Measurements from ENCODE around the gene IL1B. TPM values are rescaled to one million over a fixed set of nuclear protein-coding genes. Genes with fewer than 3 reads are reported as not detected.

Gene IL1B
- total RNA-seq, 2 experiments from 2014 or later, result 0.48 TPM; not detected in 1

DNA sequence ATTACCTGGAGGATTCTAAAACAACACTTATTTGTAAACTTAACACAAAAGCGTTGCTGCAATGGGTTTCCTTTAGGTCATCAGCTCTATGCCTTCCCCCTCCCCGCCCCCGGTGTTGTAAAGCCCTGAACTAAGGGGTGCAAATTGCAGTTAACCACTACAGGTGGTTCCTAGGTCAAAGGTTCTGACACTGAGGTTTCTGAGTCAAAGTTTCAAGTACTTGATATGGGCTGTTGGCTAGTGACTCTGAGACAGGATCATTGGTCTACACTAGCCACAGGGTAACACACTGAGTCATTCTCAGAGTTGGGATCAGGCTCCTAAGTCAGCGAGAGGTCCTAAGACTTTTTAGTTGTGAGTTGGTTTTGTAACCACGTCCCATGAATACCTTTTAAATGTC lies 15.4 kb downstream of the IL1B start:
- Mint-ChIP-seq H3K36me3 (ENCODE audit: low read depth) (peaks cover 7% of the 10 kb centered on the region), H3K27ac (peak overlapping the region; percentile 69), H3K4me3 (no peak overlapping the region), H3K4me1 (peaks cover 42% of the 10 kb centered on the region), H3K9me3 (no peaks in the 10 kb centered on the region), H3K27me3 (no peaks in the 10 kb centered on the region)
- ChIA-PET POLR2A (interaction anchor here (1.3 to 1.7 kb wide), 2 partner anchors 58 to 72 kb away, joined by 4 read pairs; no protein-coding TSS in a partner anchor), CTCF (interaction anchor here (0.7 to 1.5 kb wide), 2 partner anchors 64 to 70 kb away, joined by 3 to 6 read pairs; no protein-coding TSS in a partner anchor)
- peak; percentile 69 for DNase-seq

DNA sequence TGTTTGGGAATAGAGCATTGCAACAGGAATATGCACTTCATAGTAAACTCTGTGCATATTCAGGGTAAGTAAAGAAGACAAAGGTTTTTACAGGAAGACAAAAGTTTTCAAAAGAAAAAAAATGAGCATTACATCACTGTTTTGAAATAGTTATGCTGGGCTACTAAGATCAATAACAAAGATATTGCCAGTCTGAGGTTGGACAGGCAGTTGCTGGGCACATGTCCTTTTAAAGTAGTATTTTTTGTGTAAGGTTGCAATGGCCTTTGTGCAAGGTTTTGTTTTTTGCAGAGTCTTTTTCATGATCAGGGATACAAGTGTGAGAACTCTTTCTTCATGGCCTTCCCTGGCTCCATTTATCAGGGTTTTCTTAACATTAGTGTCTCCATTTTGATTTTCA lies 16.2 kb downstream of the IL1B start:
- CTCF ChIA-PET, result interaction anchor here (0.7 kb wide), 2 partner anchors 70 to 136 kb away, joined by 3 read pairs; no protein-coding TSS in a partner anchor
- H3K4me3 Mint-ChIP-seq, result no peak overlapping the region
- peaks cover 42% of the 10 kb centered on the region for H3K4me1 Mint-ChIP-seq
- no peaks in the 10 kb centered on the region for H3K9me3 Mint-ChIP-seq
- POLR2A ChIA-PET, result no interaction called here
- DNase-seq, result no peak
- H3K27ac Mint-ChIP-seq, result peak overlapping the region; percentile 48
- no peaks in the 10 kb centered on the region for H3K27me3 Mint-ChIP-seq
- H3K36me3 Mint-ChIP-seq (ENCODE audit: low read depth), result peaks cover 3% of the 10 kb centered on the region

DNA sequence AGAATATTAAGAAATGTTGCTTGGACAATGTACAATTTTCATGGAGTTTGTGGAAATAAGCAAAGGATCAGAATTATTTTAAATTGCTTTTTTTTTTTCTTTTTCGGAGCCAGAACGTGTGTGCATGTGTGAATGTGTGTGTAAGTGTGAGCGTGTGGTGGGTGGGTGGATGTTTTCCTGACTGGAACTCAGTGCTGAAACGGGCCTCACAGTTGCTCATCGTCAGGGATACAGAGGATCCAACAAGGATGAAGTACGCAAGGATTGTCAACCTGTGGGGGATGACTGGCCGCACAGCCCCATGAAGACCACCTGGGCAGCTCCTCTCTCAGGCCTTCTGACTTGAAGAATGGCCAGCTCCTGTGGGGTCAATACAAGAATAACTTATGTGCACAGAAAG lies 17.5 kb downstream of the IL1B start:
- no peak for DNase-seq
- Mint-ChIP-seq H3K9me3 (no peaks in the 10 kb centered on the region), H3K4me3 (no peak overlapping the region), H3K4me1 (peaks cover 32% of the 10 kb centered on the region), H3K36me3 (ENCODE audit: low read depth) (peaks cover 3% of the 10 kb centered on the region), H3K27me3 (no peaks in the 10 kb centered on the region), H3K27ac (no peak overlapping the region)
- ChIA-PET POLR2A (interaction anchor here (1.1 kb wide), 1 partner anchor 18 kb away, joined by 3 read pairs; no protein-coding TSS in a partner anchor), CTCF (interaction anchor here (1.1 kb wide), 1 partner anchor 123 kb away, joined by 3 read pairs; no protein-coding TSS in a partner anchor)

DNA sequence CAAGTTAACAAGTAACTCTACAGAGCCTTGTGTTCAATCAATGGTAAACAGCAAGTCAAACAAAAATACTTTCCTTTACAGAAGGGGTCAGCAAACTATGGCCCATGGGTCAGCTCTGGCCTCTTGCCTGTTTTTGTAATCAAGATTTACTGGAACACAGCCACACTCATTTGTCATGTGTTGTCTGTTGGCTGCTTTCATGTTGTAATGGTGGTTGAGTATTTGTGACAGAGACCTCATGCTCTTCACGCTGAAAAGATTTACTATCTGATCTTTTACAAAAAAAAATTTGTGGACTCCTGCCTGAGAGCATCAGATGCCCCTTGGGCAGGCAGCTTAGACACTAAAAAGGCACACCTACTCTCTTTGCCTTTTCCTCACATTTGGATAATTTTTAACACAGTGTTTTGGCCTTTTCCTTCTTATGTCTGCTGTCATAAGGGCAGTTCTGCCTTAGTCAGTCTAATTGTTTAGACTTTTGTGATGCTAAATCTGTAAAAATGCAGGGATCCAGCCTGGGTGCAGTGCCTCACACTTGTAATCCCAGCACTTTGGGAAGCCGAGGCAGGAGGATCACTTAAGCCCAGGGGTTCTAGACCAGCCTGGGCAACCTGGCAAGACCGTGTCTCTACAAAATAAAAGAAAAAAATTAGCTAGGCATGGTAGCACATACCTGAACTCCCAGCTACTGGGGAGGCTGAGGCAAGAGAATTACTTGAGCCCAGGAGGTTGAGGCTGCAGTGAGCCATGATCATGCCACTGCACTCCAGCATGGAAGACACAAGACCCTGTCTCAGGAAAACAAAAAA lies 18.3 kb downstream of the IL1B start:
- DNase-seq, result no peak
- Mint-ChIP-seq H3K27me3 (no peaks in the 10 kb centered on the region), H3K27ac (no peak overlapping the region), H3K4me3 (no peak overlapping the region), H3K4me1 (peaks cover 28% of the 10 kb centered on the region), H3K9me3 (no peaks in the 10 kb centered on the region), H3K36me3 (ENCODE audit: low read depth) (peaks cover 2% of the 10 kb centered on the region)
- ChIA-PET CTCF (interaction anchor here (1.1 kb wide), 1 partner anchor 123 kb away, joined by 3 read pairs; no protein-coding TSS in a partner anchor), POLR2A (interaction anchor here (1.1 kb wide), 1 partner anchor 17 kb away, joined by 3 read pairs; no protein-coding TSS in a partner anchor)

DNA sequence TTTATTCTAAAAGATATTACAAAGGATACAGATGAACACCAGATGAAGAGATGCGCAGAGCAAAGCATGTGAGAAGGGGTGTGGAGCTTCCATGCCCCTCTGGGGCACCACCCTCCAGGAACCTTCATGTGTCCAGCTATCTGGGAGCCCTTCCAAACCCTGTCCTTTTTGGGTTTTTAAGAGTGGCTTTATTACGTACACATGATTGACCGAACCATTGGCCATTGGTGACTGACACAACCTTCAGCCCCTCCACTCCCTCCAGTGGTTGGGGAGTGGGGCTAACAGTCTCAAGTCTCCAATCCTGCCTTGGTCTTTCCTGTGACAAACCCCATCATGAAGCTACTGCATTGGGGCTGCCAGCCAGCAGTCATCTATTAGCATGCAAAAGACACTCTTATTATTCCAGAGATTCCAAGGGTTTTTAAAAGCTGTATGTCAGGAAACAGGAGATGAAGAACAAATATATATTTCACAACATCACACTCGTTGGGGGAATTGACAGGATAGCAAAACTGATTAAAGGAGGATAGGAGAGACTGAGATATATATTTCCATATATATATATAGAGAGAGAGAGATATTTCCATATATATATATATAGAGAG lies 19.4 kb downstream of the IL1B start:
- ChIA-PET CTCF (no interaction called here), POLR2A (no interaction called here)
- no peak for DNase-seq
- H3K9me3 Mint-ChIP-seq, result no peaks in the 10 kb centered on the region
- H3K4me3 Mint-ChIP-seq, result no peak overlapping the region
- no peaks in the 10 kb centered on the region for H3K36me3 Mint-ChIP-seq (ENCODE audit: low read depth)
- no peaks in the 10 kb centered on the region for H3K27me3 Mint-ChIP-seq
- peaks cover 28% of the 10 kb centered on the region for H3K4me1 Mint-ChIP-seq
- H3K27ac Mint-ChIP-seq, result no peak overlapping the region

DNA sequence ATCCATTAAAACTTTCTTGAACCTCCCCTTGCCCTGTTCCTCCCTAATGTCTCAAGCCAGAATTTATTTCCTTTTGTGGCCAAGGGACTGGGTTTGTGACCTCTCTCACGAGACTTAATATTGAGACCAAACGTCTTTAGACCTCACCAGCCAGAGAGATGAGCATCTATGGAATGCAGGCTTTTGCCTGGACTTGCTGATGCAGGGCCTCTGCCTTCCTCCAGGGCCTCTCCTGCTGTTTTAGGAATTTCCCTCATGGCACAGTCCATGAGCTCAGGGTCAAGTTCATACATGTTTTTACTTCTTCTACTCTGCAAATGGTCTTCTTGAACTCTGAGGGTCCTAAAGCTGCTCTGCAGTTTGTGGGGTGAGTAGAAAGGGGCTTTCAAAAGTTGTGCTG lies 22.3 kb downstream of the IL1B start:
- Mint-ChIP-seq H3K36me3 (ENCODE audit: low read depth) (peaks cover 12% of the 10 kb centered on the region), H3K4me3 (no peak overlapping the region), H3K27ac (no peak overlapping the region), H3K27me3 (no peaks in the 10 kb centered on the region), H3K9me3 (peaks cover 6% of the 10 kb centered on the region), H3K4me1 (peaks cover 22% of the 10 kb centered on the region)
- POLR2A ChIA-PET, result interaction anchor here (0.6 kb wide), 1 partner anchor 51 kb away, joined by 3 read pairs; no protein-coding TSS in a partner anchor
- CTCF ChIA-PET, result no interaction called here
- no peak for DNase-seq

DNA sequence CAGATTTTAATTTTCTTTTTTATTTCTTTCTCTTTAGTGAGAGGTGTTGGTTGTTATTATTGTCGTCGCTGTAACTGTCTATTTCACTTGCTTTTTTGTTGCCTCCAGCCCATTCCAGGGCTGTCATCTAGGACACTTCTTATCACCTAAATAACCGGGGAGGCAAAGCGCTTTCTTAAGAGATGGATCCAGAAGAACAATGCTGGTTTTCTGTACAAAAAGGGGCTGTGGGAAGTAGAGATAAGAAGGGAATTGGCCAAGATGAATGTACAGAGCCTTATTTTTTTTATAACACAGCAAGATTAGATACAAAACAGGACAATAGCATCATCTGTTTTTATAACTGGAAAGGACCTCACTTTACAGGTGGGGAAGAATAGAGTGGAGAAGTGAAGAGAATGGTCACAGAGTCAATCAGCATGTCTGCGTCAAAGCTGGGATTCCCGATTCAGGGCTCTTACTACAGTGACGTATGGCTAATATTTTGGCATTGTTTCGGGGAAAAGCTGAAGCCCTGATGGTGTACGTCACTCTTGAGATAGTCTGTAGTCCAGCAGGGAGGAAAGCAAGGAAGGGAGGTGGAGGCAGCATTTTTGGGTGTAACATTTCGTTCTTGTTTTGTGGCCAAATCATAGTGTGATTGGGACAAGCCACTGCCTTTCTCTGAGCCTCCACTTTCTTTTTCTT lies 23.2 kb downstream of the IL1B start:
- Mint-ChIP-seq H3K4me1 (peaks cover 24% of the 10 kb centered on the region), H3K36me3 (ENCODE audit: low read depth) (peaks cover 16% of the 10 kb centered on the region), H3K9me3 (peaks cover 14% of the 10 kb centered on the region), H3K4me3 (no peak overlapping the region), H3K27ac (no peak overlapping the region), H3K27me3 (no peaks in the 10 kb centered on the region)
- CTCF ChIA-PET, result no interaction called here
- no peak for DNase-seq
- POLR2A ChIA-PET, result no interaction called here

DNA sequence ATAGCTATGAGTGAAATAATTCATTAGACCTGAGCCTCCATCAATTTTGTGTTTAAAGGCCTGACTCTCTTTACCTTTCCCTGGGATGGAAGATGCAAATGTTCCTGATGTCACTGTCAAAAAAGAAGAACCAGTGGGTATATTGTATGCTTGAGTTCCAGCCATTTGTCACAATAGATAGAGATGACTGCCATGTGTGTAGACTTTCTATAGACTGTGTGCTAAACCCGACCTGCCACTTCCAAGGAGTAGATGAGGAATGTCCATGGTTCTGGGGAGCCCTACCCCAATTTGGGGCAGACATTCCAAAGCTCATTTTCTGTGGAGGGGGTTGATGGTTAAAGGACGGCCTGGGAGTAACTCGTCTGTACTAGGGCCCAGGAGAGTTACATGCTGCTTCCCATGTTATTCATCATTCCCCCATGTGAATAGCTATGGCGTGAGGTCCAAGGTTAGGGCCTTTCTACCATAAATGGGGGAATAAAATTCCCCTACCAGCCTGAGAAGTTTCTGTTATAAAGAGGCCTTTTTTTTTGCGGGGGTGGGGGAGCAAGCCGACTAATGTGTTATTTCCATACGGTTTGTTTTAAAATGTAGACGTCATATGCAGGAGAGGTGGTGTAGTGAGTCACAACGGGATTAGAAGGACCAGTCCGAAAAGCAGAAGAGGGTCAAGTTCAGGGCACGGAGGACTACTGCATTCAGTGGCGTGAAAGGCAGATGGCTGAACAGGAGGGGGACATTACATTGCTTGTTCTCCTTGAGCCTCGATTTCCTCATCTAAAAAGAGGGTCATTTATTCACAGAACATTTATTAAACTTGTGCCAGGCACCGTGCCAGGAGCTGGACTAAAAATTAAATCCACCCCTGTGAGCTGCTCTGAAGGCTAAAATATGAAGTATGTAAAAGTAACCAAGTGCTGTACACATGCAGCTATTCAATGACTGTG lies 24.0 kb downstream of the IL1B start:
- CTCF ChIA-PET, result no interaction called here
- no peak for DNase-seq
- Mint-ChIP-seq H3K27me3 (no peaks in the 10 kb centered on the region), H3K9me3 (peaks cover 16% of the 10 kb centered on the region), H3K4me3 (no peak overlapping the region), H3K36me3 (ENCODE audit: low read depth) (peaks cover 18% of the 10 kb centered on the region), H3K27ac (peak overlapping the region; percentile 27), H3K4me1 (peaks cover 24% of the 10 kb centered on the region)
- POLR2A ChIA-PET, result interaction anchor here (0.6 kb wide), 1 partner anchor 57 kb away, joined by 3 read pairs; no protein-coding TSS in a partner anchor

DNA sequence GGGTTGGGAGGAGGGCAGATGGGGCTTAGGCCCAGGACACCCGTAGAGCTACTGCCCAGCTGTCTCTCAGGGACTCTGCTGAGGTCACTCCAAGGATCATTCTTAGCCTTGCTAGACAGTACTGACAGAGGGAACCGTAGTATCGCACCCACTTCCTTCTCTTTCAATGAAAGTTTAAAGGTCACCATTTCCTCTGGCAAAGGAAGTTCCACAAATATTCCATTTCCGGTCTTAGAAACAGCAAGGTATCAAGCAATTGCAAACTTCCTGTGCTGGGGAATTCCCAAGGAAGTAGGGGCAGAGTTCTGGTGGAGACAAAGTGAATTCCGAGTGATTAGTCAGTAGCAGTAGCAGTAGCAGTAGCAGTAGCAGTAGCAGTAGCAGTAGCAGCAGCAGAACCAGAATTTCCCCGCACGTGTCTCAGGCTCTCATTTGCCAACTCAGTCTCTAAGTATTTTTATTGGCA lies 24.7 kb downstream of the IL1B start:
- Mint-ChIP-seq H3K4me3 (no peak overlapping the region), H3K9me3 (peaks cover 21% of the 10 kb centered on the region), H3K36me3 (ENCODE audit: low read depth) (peaks cover 24% of the 10 kb centered on the region), H3K27ac (peak overlapping the region; percentile 27), H3K4me1 (peaks cover 24% of the 10 kb centered on the region), H3K27me3 (no peaks in the 10 kb centered on the region)
- no peak for DNase-seq
- ChIA-PET CTCF (no interaction called here), POLR2A (no interaction called here)

DNA sequence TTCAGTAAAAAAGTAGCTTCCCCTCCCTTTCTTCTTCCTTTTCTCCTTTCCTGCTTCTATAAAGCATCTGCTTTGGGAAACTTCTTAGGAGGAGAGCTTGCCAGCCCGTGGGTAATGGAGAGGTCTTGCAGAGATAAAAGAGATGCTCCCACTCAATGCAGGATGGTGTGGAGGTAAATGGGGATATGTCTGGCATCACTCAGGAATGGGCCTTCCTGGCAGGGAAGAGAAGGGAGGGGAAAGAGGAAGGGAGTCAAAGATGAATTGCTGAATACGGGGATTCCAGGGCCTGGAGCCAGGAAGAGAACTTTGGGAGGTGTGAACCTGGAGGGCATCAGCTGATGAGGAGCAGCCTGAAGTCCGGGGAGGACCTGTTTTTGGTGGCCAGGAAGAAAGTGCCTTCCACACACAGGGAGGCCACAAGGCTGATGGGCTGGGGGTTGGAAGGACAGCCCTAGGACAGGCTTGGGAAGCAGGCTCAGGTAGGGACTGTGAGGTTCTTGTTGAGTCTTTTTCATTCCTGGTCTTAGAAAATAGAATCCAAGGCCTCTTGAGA lies 25.2 kb downstream of the IL1B start:
- no peak overlapping the region for H3K4me3 Mint-ChIP-seq
- H3K27ac Mint-ChIP-seq, result peak overlapping the region; percentile 66
- CTCF ChIA-PET, result interaction anchor here (1.0 to 1.1 kb wide), 3 partner anchors 23 to 148 kb away, joined by 3 to 4 read pairs (median 3); no protein-coding TSS in a partner anchor

DNA sequence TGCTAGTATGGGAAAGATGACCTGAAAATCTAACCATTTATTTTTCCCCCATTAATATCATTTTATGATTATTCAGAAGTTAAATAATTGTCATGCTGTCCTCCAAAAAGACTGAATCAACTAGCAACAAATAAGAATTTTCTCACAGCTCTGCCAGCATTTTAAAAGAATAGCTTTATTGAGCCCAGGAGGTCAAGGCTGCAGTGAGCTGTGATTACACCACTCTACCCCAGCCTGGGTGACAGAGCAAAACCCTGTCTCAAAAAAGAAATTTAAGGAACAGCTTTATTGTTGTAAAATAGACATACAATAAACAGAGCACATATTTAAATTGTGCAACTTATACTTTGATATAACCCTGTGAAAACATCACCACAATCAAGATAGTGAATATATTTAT lies 27.5 kb downstream of the IL1B start:
- H3K4me3 Mint-ChIP-seq, result no peak overlapping the region
- H3K36me3 Mint-ChIP-seq (ENCODE audit: low read depth), result peaks cover 34% of the 10 kb centered on the region
- ChIA-PET CTCF (interaction anchor here (1.2 kb wide), 1 partner anchor 56 kb away, joined by 4 read pairs; no protein-coding TSS in a partner anchor), POLR2A (interaction anchor here (1.7 kb wide), 1 partner anchor 14 kb away, joined by 4 read pairs; no protein-coding TSS in a partner anchor)
- H3K27ac Mint-ChIP-seq, result no peak overlapping the region
- peaks cover 24% of the 10 kb centered on the region for H3K9me3 Mint-ChIP-seq
- peaks cover 41% of the 10 kb centered on the region for H3K4me1 Mint-ChIP-seq
- no peaks in the 10 kb centered on the region for H3K27me3 Mint-ChIP-seq
- no peak for DNase-seq

More for the DNA sequence above, 25.2 kb downstream of the IL1B start:
- POLR2A ChIA-PET, result no interaction called here
- H3K9me3 Mint-ChIP-seq, result peaks cover 24% of the 10 kb centered on the region
- H3K4me1 Mint-ChIP-seq, result peaks cover 27% of the 10 kb centered on the region
- H3K36me3 Mint-ChIP-seq (ENCODE audit: low read depth), result peaks cover 28% of the 10 kb centered on the region
- no peaks in the 10 kb centered on the region for H3K27me3 Mint-ChIP-seq
- DNase-seq, result no peak
